NCI-H2196 (cell line): Measurements from ENCODE around the gene ERC2.

Experiments used
- DNase-seq: peaks from one replicate; lab custom pipeline; 2025; ENCODE audit not compliant: unreplicated experiment; lab: John Stamatoyannopoulos, UW

Gene ERC2

DNA sequence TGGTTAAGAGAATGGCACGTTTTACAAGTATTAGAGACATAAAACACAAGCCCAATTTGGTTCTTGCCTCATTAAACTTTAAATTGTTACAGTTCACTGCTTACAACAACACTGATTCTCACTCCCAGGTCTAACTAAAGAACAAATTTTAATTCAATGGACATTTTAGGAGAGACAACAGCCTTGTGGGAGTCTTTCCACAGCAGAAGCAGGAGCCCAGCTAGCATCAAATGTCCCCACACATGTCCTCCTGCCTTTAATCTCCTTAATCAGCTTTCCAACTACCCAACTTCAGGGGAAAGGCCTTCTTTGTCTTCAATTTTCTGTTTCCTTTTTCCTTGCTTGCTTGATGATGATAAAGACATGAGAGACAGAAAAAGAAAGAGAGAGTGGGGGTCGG, 693.4 kb downstream of the ERC2 start:
- DNase-seq: no peak

DNA sequence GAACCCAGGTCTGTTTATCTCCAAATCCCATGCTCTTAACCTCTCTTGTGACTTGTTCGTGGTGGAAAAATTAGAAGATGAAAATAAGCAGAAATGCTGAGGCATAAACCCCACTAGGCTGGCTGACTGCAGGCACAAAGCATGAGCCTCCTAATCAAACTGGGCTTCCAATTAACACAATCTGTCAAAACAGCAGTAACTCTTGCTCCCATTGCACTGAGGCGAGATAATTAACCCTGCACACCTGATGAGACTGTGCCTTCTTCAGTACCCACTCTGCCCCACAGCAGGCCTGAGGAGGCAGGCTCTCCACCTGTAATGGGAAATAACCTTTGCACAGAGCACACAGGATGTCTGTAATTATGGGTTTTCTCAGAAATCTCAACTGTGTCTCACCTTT, 696.8 kb downstream of the ERC2 start:
- DNase-seq: no peak

DNA sequence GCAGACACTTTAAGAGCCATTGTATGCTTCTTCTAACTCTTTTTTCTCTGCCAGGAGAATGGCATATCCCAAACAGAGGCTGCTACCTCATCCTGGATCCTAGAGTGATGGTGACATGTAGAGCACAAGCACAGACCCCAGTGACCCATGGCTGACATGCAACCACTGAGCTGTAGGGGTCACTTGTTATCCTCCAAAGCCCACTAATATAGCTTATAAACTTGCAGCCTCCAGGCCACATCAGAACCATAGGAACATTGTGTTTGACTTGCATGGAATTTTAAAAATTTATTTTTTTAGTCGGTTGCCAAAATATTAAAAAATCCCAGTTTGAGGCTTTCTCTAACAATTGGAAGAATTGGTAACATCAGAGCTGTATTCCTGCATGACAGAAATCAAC, 698.2 kb downstream of the ERC2 start:
- no peak for DNase-seq

DNA sequence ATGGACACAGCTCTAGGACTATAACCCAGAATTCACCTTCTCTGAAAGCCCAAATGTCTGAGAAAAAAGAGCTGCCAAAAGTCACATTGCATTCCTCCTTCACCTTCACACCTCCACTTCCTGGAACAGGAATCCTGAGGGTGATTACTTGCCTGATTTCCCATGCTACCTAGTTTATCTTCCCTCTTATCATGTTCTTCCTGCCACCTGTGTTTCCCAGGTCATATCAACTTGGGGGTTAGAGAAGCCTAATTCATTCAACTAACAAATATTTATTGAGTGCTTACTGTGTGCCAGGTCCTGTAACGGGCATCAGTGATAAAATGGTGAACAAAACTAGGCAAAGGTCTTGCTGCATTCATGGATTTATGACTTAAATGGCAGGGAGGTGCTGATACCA, 701.5 kb downstream of the ERC2 start:
- no peak for DNase-seq

DNA sequence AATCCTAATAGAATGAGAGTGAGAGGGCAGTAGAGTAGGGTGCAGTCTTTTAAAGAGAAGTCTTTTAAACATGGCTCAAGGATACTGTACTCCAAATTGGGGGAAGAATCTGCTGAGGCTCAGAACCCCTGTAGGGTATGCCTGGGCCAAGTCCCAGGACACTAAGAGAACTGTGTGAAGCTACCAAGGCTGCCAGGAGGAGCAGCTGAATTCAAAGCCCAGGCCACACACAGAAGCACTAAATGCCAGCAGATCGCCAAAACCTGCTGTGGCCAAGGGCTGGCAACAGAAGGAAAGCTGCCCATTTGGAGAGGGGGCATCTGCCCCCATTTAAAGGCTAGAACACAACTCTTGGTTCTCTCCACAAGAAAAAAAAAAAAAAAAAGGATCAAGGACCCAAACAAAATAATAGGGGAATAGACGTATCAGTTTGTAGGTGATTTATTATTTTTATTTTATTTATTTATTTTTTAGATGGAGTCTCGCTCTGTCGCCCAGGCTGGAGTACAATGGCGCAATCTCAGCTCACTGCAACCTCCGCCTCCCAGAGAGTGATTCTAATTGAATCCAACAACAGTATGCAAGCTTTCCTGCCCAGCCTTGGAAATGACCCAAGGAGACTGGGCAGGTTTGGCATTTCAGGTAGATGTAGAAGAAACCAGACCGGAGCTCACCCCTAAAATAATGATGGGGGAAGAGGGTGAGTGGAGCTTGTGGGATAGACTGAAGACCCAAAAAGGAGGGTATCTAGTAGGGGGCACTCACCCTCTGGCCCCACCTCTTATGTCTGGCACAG, 702.2 kb downstream of the ERC2 start:
- no peak for DNase-seq

DNA sequence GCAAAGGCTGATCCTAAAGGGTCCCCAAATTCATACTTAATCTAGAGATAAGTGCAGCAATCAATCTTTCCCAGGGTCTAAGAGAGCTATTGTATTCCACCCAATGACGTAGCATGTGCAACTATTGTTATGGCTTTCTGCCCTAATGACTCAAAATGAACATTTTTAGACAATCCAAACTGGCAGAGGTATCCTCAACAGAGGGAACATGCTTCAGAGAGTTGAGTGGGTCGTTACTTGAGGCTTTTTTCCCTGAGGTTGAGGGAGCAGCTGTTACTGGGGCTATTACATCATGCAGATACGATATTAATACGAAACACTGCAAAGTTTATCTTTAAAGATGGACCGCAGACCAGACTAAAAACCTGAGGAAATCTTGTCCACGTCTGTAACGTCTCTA, 702.9 kb downstream of the ERC2 start:
- DNase-seq: no peak

DNA sequence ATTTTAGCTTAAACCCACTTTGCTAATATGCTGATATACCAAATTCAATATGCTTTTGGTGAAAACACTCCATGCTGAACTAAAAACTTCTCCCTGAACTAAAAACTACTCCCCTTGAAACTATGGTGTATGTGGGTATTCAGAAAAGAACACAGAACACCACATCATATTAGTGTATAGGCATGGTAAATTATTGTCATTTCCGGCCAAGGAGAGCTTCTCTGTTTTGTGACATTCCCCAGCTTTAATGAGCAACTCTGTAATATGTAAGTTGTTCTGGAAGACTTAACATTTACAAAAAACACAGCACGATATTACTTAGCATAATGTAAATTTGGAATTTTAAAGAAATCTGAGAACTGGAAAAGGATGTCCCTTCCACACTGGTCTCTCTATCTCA, 711.3 kb downstream of the ERC2 start:
- no peak for DNase-seq

DNA sequence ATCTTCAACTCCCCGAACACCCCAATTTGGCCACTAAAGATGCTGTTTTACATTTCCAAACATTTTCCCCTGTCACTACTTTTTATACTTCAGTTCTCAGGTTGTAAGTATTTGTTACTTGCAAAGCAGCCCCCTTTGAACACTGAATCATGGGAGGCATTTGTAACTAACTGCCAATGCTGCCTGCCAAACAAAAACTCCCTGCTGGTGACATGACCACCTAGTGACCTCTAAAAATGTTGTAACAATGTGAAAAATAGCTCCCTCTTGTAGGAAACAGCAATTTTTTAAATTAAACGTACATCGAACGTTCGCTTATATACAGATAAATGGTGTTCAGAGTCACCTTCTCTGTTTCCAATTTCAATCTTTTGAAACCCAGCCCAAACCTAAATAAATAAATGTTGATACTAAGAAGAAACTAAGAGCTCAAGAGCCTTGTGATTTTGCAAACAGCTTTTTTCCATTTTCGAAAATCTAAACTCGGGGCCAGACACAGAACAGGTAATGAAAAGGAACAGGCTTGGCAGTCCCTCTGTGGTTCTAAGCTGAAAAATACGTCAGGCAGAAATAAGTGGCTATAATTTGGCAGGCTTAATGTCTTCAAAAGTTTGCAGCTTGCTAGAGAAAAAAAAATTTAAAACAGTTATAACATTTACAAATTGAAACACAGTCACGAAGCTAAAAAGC, 712.6 kb downstream of the ERC2 start:
- DNase-seq: no peak

DNA sequence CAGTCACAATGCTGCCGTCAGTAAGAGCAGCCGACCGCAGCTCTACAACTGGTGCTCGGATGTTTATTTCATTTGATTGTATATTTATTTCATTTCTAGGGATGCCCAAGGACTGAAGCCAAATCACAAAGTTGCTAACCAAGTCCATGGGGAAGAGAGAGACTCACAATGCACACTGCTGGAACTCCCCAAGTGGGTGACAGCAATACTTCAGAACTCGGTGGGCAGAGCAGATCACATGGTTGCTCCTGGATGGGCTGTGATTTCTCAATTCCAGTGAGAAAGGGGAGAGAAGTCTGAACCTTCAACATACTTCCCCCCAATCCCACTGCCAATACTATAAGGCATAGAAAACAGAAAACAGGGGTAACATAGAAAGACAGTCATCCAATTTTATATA, 715.4 kb downstream of the ERC2 start:
- no peak for DNase-seq

DNA sequence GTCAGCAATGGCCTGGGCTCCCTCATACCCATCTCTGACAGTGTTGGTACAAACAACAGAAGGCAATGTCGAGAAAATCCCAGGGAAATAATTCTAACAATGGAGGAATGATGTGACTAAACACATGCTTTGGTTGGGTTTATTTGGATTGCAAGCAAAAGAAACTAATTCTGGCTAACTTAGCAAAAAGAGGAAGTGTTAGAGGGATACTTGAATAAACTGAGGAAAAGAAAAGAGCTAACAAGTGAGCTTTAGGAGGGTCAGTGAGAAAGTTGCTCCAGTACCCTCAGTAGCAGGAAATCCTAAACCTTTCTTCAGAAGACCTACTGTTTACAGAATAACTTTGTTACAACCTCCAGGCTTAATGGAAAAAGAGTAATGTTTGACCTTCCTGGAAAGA, 716.5 kb downstream of the ERC2 start:
- no peak for DNase-seq

DNA sequence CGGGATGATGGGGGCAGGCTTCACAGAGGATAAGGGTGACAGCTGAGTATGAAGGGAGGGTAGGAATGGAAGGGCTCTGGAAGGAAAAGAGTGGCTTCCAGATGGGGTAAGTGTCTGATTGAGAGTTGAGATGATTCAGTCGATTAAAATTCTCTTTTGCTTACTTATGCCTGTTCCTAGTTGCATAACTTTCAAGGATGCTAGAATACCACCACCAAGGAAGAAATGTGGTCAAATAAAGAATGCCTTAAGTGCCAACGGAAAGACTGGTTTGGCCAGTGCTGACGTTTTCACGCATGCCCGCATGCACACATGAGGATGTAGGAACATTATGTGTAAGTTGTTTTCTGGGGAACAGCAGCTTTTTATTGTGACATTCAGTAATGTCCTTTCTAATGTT, 717.7 kb downstream of the ERC2 start:
- no peak for DNase-seq

DNA sequence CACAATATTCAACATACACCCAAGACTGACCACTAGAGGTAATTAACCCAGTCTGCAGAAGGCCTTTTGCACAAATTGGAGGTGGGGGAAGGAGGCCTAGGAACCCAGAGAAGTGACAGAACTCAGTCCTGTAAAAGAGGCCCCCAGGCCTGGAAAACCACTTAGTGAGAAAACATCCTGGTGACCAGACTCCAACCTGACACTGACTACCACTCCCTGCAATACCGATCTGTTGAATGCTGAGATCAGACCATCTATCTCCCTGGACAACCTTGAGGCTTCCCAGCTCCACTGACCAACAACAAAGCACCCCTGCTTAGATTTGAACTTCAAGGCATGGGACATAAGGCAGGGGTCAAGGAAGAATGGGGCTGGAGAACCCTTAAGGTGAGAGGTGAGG, 719.2 kb downstream of the ERC2 start:
- DNase-seq: no peak

DNA sequence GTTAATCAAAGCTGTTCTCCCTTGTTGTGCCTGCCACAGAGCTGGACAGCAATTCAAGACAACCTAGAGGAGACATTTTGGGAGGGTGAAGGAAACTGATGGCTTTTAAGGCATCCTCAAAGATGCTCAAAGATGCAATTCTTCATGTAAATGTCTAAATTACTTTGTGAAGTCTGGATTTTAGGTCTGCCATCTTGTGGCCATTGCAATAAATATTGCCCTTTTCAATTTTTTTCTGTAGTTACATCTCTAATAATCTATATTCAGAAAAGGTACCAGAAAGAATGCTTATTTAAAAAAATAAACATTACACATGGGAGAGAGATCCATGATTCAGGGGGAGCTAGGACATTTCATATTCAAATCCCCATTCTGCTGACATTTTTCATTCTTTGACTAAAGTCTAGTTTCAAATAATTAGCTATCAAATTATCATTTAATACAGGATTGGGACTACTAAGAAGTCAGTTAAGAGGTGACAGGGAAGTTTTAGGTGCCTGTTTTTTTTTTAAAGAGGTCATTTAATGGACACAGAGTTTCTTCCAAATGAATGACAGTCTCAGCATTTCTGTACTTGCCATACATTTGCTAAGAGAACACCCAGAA, 721.4 kb downstream of the ERC2 start:
- DNase-seq: no peak

DNA sequence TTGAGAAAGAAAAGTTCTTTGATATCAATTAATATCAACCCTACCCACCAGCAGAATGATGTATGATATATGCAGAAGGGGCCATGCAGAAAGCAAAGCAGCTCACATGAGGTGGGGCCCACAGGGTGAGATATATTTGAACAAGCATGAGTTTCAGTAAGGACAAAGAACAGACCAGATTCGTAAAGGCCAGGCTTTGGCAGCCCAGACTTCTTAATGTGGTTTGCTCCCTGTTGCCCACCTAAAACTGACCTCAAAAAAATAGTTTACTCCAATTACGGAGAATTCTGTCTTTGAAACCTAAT, 725.5 kb downstream of the ERC2 start:
- DNase-seq: no peak

DNA sequence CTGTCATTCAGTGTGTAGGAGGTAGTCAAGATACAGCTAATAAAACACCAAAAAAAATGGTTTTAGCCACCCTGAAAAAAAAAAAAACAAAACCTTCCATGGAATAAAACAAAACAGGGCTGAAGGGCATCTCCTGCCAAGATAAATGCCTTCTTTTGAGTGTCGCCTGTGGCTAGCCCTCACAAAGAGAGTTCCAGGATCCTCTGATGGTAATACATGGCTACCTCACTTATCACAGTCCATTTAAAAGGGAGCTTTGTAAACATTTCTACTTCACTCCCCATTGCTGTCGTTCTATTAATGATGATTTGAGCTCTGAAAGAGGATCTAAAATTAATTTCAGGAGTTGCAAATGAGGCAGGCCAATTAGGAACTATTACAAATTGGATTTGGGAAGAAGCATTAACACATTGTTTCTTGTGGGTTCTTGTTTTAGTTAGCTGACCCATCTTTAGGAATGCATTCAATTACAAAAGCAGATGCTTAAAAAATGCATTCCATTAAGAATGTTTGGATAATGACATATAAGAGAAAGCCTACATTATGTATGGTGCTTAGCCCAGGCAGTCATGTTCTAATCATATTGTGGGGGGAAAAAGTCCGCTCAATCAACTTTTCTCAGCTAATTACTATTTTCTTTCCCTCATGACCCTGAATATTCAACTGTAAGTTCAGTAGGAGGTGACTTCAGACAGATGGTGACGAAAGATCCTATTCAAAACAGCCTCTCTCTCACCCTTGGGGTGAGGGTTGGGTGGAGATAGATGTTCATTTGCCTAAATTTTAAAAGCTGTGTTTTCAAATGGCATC, 726.0 kb downstream of the ERC2 start:
- no peak for DNase-seq

DNA sequence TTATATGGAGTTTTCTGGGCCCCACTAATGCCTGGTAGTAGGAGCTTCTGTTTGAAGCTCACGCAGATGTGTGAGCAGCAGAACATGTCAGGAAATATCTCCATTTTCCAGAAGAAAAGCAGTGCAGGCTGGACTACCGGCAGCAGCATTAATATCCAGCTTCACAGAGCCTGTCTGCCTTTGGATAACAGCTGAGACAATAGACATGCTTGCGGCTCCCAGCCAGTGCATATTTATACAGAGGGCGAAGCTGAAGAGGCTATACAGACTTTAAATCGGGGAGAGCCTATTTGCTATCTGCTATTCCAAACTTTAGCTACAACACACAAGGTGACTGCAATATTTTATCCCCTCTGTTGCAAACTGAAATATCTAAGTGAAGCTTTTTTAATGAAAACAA, 731.1 kb downstream of the ERC2 start:
- DNase-seq: no peak

DNA sequence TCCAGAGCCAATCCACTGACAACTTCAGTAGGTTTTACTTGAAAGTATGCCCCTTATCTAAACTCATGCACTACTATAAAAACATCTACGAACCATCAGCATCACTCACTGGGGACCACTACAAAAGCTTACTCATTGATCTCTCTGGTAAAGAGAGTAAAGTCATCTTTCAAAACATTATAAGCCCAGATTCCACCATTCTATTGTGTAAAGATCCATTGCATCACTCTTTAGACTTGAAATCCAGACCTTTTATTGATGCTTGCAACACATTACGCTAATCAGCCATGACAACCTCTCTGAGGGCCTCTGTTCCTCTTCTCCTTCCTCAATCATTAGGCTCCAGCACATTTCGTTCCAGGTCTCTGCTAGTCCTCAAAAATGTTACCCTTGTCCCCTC, 732.3 kb downstream of the ERC2 start:
- no peak for DNase-seq

DNA sequence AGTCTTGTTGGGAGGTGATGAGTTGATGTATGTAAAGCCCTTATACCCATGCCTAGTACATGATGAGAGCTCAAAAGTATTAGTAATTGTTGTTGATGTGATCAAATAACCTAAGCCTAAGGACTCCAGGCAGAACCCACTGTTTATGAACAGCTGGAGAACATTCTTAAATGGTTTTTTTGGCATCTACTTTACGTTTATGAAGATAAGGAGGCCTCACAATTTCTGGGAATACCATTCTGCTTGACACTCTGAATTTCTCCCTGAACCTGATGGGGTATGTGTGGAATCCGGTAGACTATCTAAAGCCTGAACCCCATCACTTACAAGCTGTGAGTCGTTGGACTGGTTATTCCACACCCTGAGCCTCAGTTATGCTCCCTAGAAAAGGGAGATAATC, 736.5 kb downstream of the ERC2 start:
- no peak for DNase-seq

DNA sequence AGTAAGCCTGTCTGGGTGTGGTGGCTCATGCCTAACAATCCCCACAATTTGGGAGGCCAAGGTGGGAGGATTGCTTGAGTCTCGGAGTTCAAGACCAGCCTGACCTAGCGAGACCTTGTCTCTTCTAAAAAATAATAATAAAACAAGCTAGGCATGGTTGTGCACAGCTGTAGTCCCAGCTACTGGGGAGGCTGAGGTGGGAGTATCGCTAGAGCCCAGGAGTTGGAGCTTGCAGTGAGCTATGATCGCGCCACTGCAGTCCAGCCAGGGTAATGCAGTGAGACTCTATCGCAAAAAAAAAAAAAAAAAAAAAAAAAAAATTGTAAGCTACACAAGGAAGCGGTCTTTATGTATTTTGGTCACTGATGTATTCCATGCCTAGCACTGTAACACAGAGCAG, 738.7 kb downstream of the ERC2 start:
- no peak for DNase-seq

DNA sequence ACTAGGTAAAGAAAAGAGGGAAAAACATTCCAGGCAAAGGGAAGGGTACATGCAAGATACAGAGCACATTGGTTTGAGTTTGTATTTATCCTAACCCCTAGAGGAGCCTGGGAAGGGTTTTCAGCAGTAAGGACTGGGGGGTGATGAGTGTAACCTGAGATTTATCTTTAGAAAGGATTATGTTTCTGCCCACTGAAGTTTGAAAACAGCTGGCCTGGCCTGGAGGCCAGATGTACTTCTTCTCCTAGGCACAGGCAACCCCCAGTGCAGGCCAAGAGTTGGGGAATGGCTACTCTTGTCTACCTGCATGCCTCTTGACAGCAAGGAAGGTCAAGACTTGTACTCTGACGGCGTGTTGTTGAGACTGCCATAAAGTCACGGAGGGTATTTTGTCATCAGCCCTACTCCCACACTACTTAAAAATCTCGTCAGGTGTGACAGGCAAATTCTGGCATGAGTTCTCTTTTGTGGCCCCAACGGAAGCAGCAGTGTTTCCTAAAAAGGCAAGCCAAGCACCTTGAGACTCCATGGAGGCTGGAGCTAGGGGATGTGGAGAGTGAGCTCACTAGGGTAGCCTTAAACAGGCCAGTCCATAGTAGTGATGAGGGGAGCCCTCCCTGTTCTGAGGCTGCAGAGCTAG, 739.7 kb downstream of the ERC2 start:
- no peak for DNase-seq

DNA sequence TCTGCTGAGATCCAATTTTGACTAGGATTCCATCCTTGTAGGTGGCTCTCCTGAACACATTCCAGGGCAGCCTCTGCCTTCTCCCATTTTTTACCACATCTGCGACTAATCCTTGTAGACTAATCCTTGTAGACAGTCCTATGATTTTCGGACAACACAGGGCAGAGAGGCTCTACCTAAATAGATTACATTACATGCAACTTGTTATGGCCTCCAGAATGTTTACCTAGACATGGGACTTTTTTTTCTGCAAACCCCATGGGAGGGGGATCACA, 741.8 kb downstream of the ERC2 start:
- DNase-seq: no peak
